ENCODE measurements around the gene COBL. TPM values are rescaled to one million over a fixed set of nuclear protein-coding genes. Genes with fewer than 3 reads are reported as not detected.

COBL gene
- total and polyA plus RNA-seq, 2 of the 8 experiments (the other 6 are each of a cell fraction or from before 2014, with no cell fraction given) = 13.8 to 40.4 TPM

DNA sequence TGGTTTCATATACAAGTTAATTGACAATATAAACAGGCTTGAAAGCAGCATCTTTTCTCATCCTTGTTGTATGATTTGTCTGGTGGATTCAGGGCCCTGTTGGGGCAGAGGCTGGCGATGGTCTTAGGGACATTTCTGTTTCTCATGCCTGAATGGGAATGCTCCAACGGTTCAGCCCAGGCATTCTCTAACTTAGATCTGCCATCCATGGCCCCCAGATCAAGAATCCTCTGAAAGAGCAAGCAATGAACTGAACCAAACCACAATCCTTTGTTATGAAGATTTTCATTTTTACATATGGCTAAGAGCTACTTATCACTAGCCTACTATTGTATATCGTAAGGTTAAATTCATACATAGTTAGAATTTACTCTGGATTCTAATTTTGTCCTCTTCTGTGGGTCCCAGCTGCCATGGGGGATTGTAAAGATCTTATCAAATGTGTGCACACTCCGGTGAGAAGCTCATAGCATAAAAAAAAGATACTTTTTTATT is 163.9 kb downstream of the COBL start:
- Histone ChIP-seq H3K27me3 (replicated peaks in 1 of 4; ENCODE audit: control insufficient read depth in 3 of 4, extremely low read depth in 1 of 4, insufficient read depth in 3 of 4, low read length in 3 of 4) (no peaks in the 10 kb centered on the region), H3K14ac (ENCODE audit: insufficient read length) (no peak overlapping the region), H3K4me1 (replicated peaks in 1 of 4; ENCODE audit: control insufficient read depth in 3 of 4, insufficient read depth in 4 of 4, low read length in 3 of 4) (peaks cover 0 to 3% (median 0%) of the 10 kb centered on the region in 4 experiments; a peak in 3 of 7 replicates), H3K79me1 (ENCODE audit: low read depth, low read length) (no peaks in the 10 kb centered on the region; the same call in 1 of the 2 replicates), H3K23me2 (ENCODE audit: low read depth, low read length) (no peaks in the 10 kb centered on the region; the same call in 1 of the 2 replicates), H2BK120ac (replicated peaks; ENCODE audit: low read depth, low read length) (no peak overlapping the region), H4K5ac (ENCODE audit: insufficient read length, low read depth, low read length) (no peak overlapping the region), H3K4me2 (ENCODE audit: insufficient read depth in 1 of 2, low read depth in 2 of 2, low read length in 2 of 2) (no peak overlapping the region), H3K9me3 (ENCODE audit: insufficient read depth in 2 of 2, low read depth in 1 of 2, low read length in 1 of 2) (no peaks in the 10 kb centered on the region; a peak in 1 of 4 replicates), H3K56ac (replicated peaks; ENCODE audit: insufficient read length, low read depth, low read length) (no peak overlapping the region), H4K20me1 (replicated peaks in 1 of 2; ENCODE audit: control insufficient read depth in 1 of 2, insufficient read depth in 2 of 2, low read length in 2 of 2) (no peaks in the 10 kb centered on the region), H3K79me2 (ENCODE audit: control insufficient read depth in 1 of 2, insufficient read depth in 2 of 2, low read length in 2 of 2) (no peaks in the 10 kb centered on the region), H3K36me3 (ENCODE audit: control insufficient read depth in 2 of 4, insufficient read depth in 4 of 4, low read length in 3 of 4) (0 out of 8 replicates have a peak, but pooled peaks cover 0 to 4% (median 0%) of the 10 kb centered on the region in 4 experiments), H3K23ac (ENCODE audit: insufficient read length) (no peak overlapping the region), H3K18ac (ENCODE audit: extremely low read depth, low read length) (no peak overlapping the region), H3K27ac (ENCODE audit: low read depth, low read length) (no peak overlapping the region), H2BK5ac (ENCODE audit: low read depth, low read length) (no peak overlapping the region), H3K4me3 (ENCODE audit: extremely low read depth in 1 of 4, insufficient read depth in 2 of 4, low read depth in 3 of 4, low read length in 4 of 4) (no peak overlapping the region), H2BK12ac (ENCODE audit: low read depth, low read length) (no peak overlapping the region), H2AK5ac (ENCODE audit: low read depth, low read length) (no peak overlapping the region), H2AFZ (ENCODE audit: low read length) (no peak overlapping the region), H2BK15ac (ENCODE audit: low read length) (no peak overlapping the region), H4K8ac (ENCODE audit: extremely low read depth, insufficient read depth, low read length) (no peak overlapping the region), H2BK20ac (ENCODE audit: low read length) (no peak overlapping the region), H3K9ac (replicated peaks in 1 of 4; ENCODE audit: extremely low read depth in 1 of 4, low read depth in 3 of 4, low read length in 3 of 4) (no peak overlapping the region), H4K91ac (replicated peaks; ENCODE audit: insufficient read length, low read length) (no peak overlapping the region), H3K4ac (replicated peaks; ENCODE audit: insufficient read length, low read depth, low read length) (no peak overlapping the region)
- TF ChIP-seq, protein P1, sequence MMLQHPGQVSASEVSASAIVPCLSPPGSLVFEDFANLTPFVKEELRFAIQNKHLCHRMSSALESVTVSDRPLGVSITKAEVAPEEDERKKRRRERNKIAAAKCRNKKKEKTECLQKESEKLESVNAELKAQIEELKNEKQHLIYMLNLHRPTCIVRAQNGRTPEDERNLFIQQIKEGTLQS (IDR thresholded peaks at IDR 0.05; ENCODE audit: insufficient read depth, low read depth, low read length) = no peak
- TF ChIP-seq CBX5 (IDR thresholded peaks at IDR 0.05; ENCODE audit: low read depth, low read length) (no peak), POU5F1 (IDR thresholded peaks at IDR 0.05; ENCODE audit: low read depth, low read length) (no peak)
- no peak for DNase-seq (ENCODE audit: low read depth in 1 of 2, low spot score in 2 of 2)
- ChIA-PET CTCF (ENCODE audit: partially characterized antibody) (interaction anchor here (0.6 to 7.5 kb wide), 9 partner anchors 9 to 1247 kb away, joined by 3 to 76 read pairs (median 3); no protein-coding TSS in a partner anchor), POLR2A (ENCODE audit: partially characterized antibody) (no interaction called here)
- FAIRE-seq = no peak
- WGBS, 2 experiments (ENCODE audit: extremely low coverage in 1 of 2, insufficient coverage in 1 of 2, insufficient read length in 1 of 2, insufficient replicate concordance in 2 of 2, low coverage in 1 of 2, low lambda C conversion rate in 2 of 2, missing lambda C conversion rate in 1 of 2) = 77% methylated on average over 4 of the region's 4 CpGs; no CpG with 5 or more reads in 1 of the 2 experiments
